ENCODE measurements around the gene COL6A1. TPM values are rescaled to one million over a fixed set of nuclear protein-coding genes. Genes with fewer than 3 reads are reported as not detected.

Gene COL6A1
- polyA plus RNA-seq, 1 of the 3 experiments (the other 2 are of a cell fraction) = 107 TPM

DNA sequence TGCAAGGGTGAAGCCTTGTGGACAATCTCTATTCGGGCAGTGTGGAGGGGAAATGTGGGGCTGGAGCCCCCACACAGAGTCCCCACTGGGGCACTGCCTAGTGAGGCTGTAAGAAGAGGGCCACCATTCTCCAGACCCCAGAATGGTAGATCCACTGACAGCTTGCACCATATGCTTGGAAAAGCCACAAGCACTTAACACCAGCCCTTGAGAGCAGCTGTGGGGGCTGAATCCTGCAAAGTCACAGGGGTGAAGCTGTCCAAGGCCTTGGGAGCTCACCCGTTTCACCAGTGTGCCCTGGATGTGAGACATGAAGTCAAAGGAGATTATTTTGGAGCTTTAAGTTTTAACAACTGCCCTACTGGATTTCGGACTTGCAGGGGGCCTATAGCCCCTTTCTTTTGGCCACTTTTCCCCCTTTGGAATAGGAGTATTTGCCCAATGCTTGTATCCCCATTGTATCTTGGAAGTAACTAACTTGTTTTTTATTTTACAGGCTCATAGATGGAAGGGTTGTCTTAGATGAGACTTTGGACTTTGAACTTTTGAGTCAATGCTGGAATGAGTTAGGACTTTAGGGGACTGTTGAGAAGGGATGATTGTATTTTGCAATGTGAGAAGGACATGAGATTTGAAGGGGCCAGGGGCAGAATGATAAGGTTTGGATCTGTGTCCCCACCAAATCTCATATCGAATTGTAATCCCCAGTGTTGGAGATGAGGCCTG is 16.3 kb upstream of the COL6A1 start:
- WGBS (ENCODE audit: low lambda C conversion rate) = 33% methylated on average over 3 of the region's 4 CpGs

DNA sequence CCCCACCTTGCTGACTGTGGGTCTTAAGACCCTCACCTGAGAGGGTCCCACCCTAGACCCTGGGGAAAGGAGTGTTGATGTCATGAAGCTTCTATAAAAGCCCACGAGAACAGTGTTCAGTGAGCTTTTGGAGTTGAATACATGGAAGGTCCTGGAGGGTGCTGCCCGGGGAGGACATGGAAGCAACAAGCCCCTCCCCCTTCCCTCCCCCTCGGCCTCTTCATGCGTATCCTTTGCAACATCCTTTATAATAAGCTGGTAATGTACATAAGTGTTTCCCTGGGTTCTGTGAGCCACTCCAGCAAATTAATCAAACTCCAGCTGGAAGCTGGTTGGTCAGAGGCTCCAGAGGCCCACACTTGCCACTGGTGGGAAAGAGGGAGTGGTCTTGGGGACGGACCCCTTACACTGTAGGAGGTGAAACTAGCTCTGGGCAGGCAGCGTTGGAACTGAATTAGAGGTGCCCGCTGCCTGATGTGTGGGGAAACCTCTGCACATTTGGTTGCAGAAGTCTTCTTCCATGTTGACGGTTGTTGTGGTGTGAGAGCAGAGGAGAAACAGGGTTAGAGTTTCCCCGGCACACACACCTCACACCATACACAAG is 14.7 kb upstream of the COL6A1 start:
- H4K20me1 ChIP-seq (ENCODE audit: insufficient read depth) = no peaks in the 10 kb centered on the region
- no peaks in the 10 kb centered on the region for H3K36me3 ChIP-seq (replicated peaks in 1 of 2; ENCODE audit: control insufficient read depth in 1 of 2, insufficient read depth in 2 of 2, low read length in 1 of 2)
- H3K27ac ChIP-seq (ENCODE audit: low read depth in 2 of 2, low read length in 1 of 2) = no peak overlapping the region
- DNase-seq = no peak
- no peak overlapping the region for H3K4me3 ChIP-seq (ENCODE audit: low read depth in 2 of 2, low read length in 1 of 2)
- WGBS (ENCODE audit: low lambda C conversion rate) = 61% methylated on average over 9 of the region's 9 CpGs
- H3K4me2 ChIP-seq = no peak overlapping the region
- no peak overlapping the region for H2AFZ ChIP-seq (ENCODE audit: low read depth)
- H3K4me1 ChIP-seq (ENCODE audit: control insufficient read depth in 1 of 2, insufficient read depth in 2 of 2, low read depth in 1 of 2, low read length in 1 of 2) = peaks cover under 1 to 20% of the 10 kb centered on the region in 2 experiments; a peak in 3 of 4 replicates
- no peak overlapping the region for H3K9ac ChIP-seq
- H3K79me2 ChIP-seq (ENCODE audit: insufficient read depth) = no peaks in the 10 kb centered on the region
- TF ChIP-seq, protein P1, sequence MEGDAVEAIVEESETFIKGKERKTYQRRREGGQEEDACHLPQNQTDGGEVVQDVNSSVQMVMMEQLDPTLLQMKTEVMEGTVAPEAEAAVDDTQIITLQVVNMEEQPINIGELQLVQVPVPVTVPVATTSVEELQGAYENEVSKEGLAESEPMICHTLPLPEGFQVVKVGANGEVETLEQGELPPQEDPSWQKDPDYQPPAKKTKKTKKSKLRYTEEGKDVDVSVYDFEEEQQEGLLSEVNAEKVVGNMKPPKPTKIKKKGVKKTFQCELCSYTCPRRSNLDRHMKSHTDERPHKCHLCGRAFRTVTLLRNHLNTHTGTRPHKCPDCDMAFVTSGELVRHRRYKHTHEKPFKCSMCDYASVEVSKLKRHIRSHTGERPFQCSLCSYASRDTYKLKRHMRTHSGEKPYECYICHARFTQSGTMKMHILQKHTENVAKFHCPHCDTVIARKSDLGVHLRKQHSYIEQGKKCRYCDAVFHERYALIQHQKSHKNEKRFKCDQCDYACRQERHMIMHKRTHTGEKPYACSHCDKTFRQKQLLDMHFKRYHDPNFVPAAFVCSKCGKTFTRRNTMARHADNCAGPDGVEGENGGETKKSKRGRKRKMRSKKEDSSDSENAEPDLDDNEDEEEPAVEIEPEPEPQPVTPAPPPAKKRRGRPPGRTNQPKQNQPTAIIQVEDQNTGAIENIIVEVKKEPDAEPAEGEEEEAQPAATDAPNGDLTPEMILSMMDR (IDR thresholded peaks at IDR 0.05) = no peak
- no peak for TF ChIP-seq EP300 (IDR thresholded peaks at IDR 0.05; ENCODE audit: borderline replicate concordance in 1 of 2, low read depth in 1 of 2, low read length in 1 of 2)
- TF ChIP-seq MXI1 (IDR thresholded peaks at IDR 0.05; ENCODE audit: low read depth, low read length) = no peak
- no peak for TF ChIP-seq GABPA (IDR thresholded peaks at IDR 0.05; ENCODE audit: low read depth)
- no peak for TF ChIP-seq RAD21 (IDR thresholded peaks at IDR 0.05; ENCODE audit: low read length)
- no peak for TF ChIP-seq ELF1 (IDR thresholded peaks at IDR 0.05)
- no peak for TF ChIP-seq FOXM1 (IDR thresholded peaks at IDR 0.05; ENCODE audit: low read depth)
- no peak for TF ChIP-seq TEAD4 (IDR thresholded peaks at IDR 0.05; ENCODE audit: borderline replicate concordance, insufficient read depth)
- TF ChIP-seq TAF1 (IDR thresholded peaks at IDR 0.05; ENCODE audit: borderline replicate concordance, low read depth, low read length) = no peak
- TF ChIP-seq RCOR1 (IDR thresholded peaks at IDR 0.05; ENCODE audit: low read length) = no peak
- no peak for TF ChIP-seq FOSL2 (IDR thresholded peaks at IDR 0.05; ENCODE audit: borderline replicate concordance, low read depth)
- no peak for TF ChIP-seq NRF1 (IDR thresholded peaks at IDR 0.05; ENCODE audit: low read depth, low read length)
- TF ChIP-seq POLR2AphosphoS5 (IDR thresholded peaks at IDR 0.05; ENCODE audit: low read depth, low read length) = no peak
- TF ChIP-seq, protein P2, sequence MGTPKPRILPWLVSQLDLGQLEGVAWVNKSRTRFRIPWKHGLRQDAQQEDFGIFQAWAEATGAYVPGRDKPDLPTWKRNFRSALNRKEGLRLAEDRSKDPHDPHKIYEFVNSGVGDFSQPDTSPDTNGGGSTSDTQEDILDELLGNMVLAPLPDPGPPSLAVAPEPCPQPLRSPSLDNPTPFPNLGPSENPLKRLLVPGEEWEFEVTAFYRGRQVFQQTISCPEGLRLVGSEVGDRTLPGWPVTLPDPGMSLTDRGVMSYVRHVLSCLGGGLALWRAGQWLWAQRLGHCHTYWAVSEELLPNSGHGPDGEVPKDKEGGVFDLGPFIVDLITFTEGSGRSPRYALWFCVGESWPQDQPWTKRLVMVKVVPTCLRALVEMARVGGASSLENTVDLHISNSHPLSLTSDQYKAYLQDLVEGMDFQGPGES (IDR thresholded peaks at IDR 0.05; ENCODE audit: low read depth, low read length) = no peak
- TF ChIP-seq YY1 (IDR thresholded peaks at IDR 0.05; ENCODE audit: low read depth) = no peak
- TF ChIP-seq, protein P3, sequence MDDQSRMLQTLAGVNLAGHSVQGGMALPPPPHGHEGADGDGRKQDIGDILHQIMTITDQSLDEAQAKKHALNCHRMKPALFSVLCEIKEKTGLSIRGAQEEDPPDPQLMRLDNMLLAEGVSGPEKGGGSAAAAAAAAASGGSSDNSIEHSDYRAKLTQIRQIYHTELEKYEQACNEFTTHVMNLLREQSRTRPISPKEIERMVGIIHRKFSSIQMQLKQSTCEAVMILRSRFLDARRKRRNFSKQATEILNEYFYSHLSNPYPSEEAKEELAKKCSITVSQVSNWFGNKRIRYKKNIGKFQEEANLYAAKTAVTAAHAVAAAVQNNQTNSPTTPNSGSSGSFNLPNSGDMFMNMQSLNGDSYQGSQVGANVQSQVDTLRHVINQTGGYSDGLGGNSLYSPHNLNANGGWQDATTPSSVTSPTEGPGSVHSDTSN (IDR thresholded peaks at IDR 0.05) = no peak
- TF ChIP-seq GATA2 (CRISPR knock-in tag; IDR thresholded peaks at IDR 0.05) = no peak
- no peak for TF ChIP-seq SMC3 (IDR thresholded peaks at IDR 0.05; ENCODE audit: low read depth, low read length)
- TF ChIP-seq SIN3A (IDR thresholded peaks at IDR 0.05; ENCODE audit: borderline replicate concordance, low read depth, low read length) = no peak
- H3K9me3 ChIP-seq = no peaks in the 10 kb centered on the region
- H3K9me2 ChIP-seq = no peaks in the 10 kb centered on the region
- H3K27me3 ChIP-seq (ENCODE audit: insufficient read depth) = no peaks in the 10 kb centered on the region
- ChIA-PET CTCF (no interaction called here), POLR2A (no interaction called here)
- no peaks in the 10 kb centered on the region for H3F3A ChIP-seq (replicated peaks; ENCODE audit: insufficient read depth)

More for the DNA sequence above, 16.3 kb upstream of the COL6A1 start:
- Histone ChIP-seq H3K9me3 (no peaks in the 10 kb centered on the region), H3K4me3 (ENCODE audit: low read depth in 2 of 2, low read length in 1 of 2) (no peak overlapping the region), H3K79me2 (ENCODE audit: insufficient read depth) (no peaks in the 10 kb centered on the region), H3K36me3 (replicated peaks in 1 of 2; ENCODE audit: control insufficient read depth in 1 of 2, insufficient read depth in 2 of 2, low read length in 1 of 2) (no peaks in the 10 kb centered on the region), H3K9me2 (no peaks in the 10 kb centered on the region), H4K20me1 (ENCODE audit: insufficient read depth) (no peaks in the 10 kb centered on the region), H2AFZ (ENCODE audit: low read depth) (no peak overlapping the region), H3K9ac (no peak overlapping the region), H3F3A (replicated peaks; ENCODE audit: insufficient read depth) (no peaks in the 10 kb centered on the region), H3K27ac (ENCODE audit: low read depth in 2 of 2, low read length in 1 of 2) (no peak overlapping the region), H3K4me2 (no peak overlapping the region), H3K27me3 (ENCODE audit: insufficient read depth) (no peaks in the 10 kb centered on the region), H3K4me1 (ENCODE audit: control insufficient read depth in 1 of 2, insufficient read depth in 2 of 2, low read depth in 1 of 2, low read length in 1 of 2) (peaks cover 0 to 5% of the 10 kb centered on the region in 2 experiments; a peak in 1 of 4 replicates)
- ChIA-PET POLR2A (no interaction called here), CTCF (interaction anchor here (1.3 kb wide), 1 partner anchor 132 kb away, joined by 3 read pairs; no protein-coding TSS in a partner anchor)
- no peak for DNase-seq
- TF ChIP-seq EP300 (IDR thresholded peaks at IDR 0.05; ENCODE audit: borderline replicate concordance in 1 of 2, low read depth in 1 of 2, low read length in 1 of 2) = no peak
